HG03095 (cell line): ENCODE measurements around the gene C6orf132.

Source experiments
- ATAC-seq: cut with Tn5 transposase; IDR thresholded peaks from one replicate; pipeline ENCODE4 v1.9.1; 2021; ENCODE audit warnings: moderate library complexity; ENCODE audit not compliant: unreplicated experiment

Gene C6orf132

GRCh38 chr6:42105709-42106108 is 36.7 kb downstream of the C6orf132 start:
- no peak for ATAC-seq

- no peak for ATAC-seq
These were observed 37.2 kb downstream of the C6orf132 start for GRCh38 chr6:42105156-42105648.

GRCh38 chr6:42104804-42105125 is 37.7 kb downstream of the C6orf132 start:
- ATAC-seq, result no peak

- peak; percentile 76 for ATAC-seq
These were observed 38.2 kb downstream of the C6orf132 start for GRCh38 chr6:42104095-42104803.

- no peak for ATAC-seq
These were observed 38.7 kb downstream of the C6orf132 start for GRCh38 chr6:42103753-42104094.

GRCh38 chr6:42103216-42103615 is 39.2 kb downstream of the C6orf132 start:
- no peak for ATAC-seq

GRCh38 chr6:42101186-42101657 is 41.2 kb downstream of the C6orf132 start:
- ATAC-seq, result no peak

- no peak for ATAC-seq
These were observed 42.2 kb downstream of the C6orf132 start for GRCh38 chr6:42100029-42100901.

GRCh38 chr6:42099340-42100028 is 42.9 kb downstream of the C6orf132 start:
- no peak for ATAC-seq

- no peak for ATAC-seq
These were observed 46.5 kb downstream of the C6orf132 start for GRCh38 chr6:42095776-42096541.

- no peak for ATAC-seq
These were observed 47.3 kb downstream of the C6orf132 start for GRCh38 chr6:42095094-42095493.

GRCh38 chr6:42093582-42094329 is 48.7 kb downstream of the C6orf132 start:
- ATAC-seq, result no peak

- no peak for ATAC-seq
These were observed 50.7 kb downstream of the C6orf132 start for GRCh38 chr6:42091718-42092023.

- no peak for ATAC-seq
These were observed 51.4 kb downstream of the C6orf132 start for GRCh38 chr6:42090819-42091717.

- no peak for ATAC-seq
These were observed 54.3 kb downstream of the C6orf132 start for GRCh38 chr6:42088101-42088591.

GRCh38 chr6:42086046-42087035 is 56.1 kb downstream of the C6orf132 start:
- ATAC-seq, result no peak

- ATAC-seq, result no peak
These were observed 57.5 kb downstream of the C6orf132 start for GRCh38 chr6:42084889-42085288.

GRCh38 chr6:42083530-42083929 is 58.9 kb downstream of the C6orf132 start:
- no peak for ATAC-seq
